Colonic mucosa (tissue), 4 donors: ENCODE results near the gene PRRX2. TPM values are rescaled to one million over a fixed set of nuclear protein-coding genes. Genes with fewer than 3 reads are reported as not detected.

Experiments used
- DNase-seq: peaks from one replicate; pipeline ENCODE4 v3.0.0-alpha.2; 2020
- H3K27ac ChIP-seq: fragments of 200-600 bp; one replicate; pipeline ENCODE4 v1.8.0; 2021
- H3K27me3 ChIP-seq: fragments of 200-600 bp; one replicate; pipeline ENCODE4 v1.8.0; 2021
- H3K36me3 ChIP-seq: fragments of 200-600 bp; one replicate; pipeline ENCODE4 v1.8.0; 2021
- H3K4me1 ChIP-seq: fragments of 200-600 bp; one replicate; pipeline ENCODE4 v1.8.0; 2021; ENCODE audit warnings: mild to moderate bottlenecking
- H3K4me3 ChIP-seq: fragments of 200-600 bp; one replicate; pipeline ENCODE4 v1.8.0; 2021
- H3K9ac ChIP-seq, 2 donors: one replicate each; pipeline ENCODE4 v1.7.0; 2013; ENCODE audit warnings: control low read depth in 2 of 2, low read depth in 2 of 2, low read length in 2 of 2
- H3K9me3 ChIP-seq: fragments of 200-600 bp; one replicate; pipeline ENCODE4 v1.8.0; 2021
- intact Hi-C: fragments of 100-400 bp; cut with DNase I; formaldehyde crosslinking; loops from one replicate; pipeline ENCODE4 v1.14.1; 2022
- total RNA-seq, 2 donors: library from RNA; stranded (reverse); fragmentation: NEBNext Ultra II Directional in 1 of 2; extraction: Animal tissue kit (Norgen Biotek cat#: 25700) in 1 of 2; gene quantifications; one replicate each; pipeline ENCODE4 v1.2.1, GENCODE V29; 2021
- TF ChIP-seq, protein P1 (sequence below): fragments of 200-600 bp; IDR thresholded peaks from one replicate; pipeline ENCODE4 v1.8.0; 2022; ENCODE audit warnings: antibody characterized with exemption, mild to moderate bottlenecking
- donor health status: healthy.
- donor health status: DM: no; HTN: no; CAD: no.
- donor health status: DM: no; HTN: no; CAD: no.

Gene PRRX2
- total RNA-seq, 2 donors from 2014 or later: 0.64 to 0.85 TPM

DNA sequence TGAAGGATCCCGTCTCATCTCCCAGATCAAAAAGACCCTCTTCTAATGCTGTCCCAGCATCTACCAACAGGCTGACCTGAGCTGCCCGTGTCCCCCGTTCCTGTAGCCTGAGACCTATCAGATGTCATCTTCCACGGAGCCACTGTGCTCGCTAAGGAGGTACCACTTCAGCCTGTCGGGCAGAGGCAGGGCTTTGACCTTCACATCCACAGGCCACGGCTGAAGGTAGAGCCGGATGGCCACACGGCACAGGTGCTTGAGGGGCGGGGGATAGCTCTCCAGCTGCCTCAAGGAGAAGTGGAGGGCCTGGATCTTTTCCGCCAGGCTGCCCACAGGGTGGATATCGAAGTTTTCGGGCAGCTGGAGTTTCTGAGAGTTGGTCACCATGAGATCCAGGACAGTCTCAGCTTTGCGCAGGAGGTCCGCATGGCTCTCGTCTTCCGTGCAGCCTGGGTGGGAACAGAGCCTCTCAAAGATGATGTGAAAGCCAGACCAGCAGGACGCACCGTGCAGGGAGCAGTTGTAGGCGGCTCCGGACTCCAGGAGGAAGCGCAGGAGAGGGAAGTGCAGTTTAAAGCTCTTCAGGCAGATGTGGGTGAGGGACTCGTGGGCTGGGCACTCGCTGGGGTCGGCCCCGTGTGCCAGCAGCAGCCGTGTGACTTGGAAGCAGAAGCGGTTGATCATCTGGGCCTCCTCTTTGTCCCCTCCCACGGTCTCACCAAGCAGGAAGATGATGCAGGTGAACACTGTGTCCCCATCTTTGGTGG, 27.6 kb upstream of the PRRX2 start:
- Histone ChIP-seq H3K9me3 (no peaks in the 10 kb centered on the region), H3K27me3 (no peaks in the 10 kb centered on the region), H3K4me1 (peaks cover 14% of the 10 kb centered on the region), H3K36me3 (peaks cover 19% of the 10 kb centered on the region), H3K4me3 (no peak overlapping the region), H3K27ac (no peak overlapping the region), H3K9ac (no peak overlapping the region)
- intact Hi-C loops: no loop called here
- TF ChIP-seq, protein P1, sequence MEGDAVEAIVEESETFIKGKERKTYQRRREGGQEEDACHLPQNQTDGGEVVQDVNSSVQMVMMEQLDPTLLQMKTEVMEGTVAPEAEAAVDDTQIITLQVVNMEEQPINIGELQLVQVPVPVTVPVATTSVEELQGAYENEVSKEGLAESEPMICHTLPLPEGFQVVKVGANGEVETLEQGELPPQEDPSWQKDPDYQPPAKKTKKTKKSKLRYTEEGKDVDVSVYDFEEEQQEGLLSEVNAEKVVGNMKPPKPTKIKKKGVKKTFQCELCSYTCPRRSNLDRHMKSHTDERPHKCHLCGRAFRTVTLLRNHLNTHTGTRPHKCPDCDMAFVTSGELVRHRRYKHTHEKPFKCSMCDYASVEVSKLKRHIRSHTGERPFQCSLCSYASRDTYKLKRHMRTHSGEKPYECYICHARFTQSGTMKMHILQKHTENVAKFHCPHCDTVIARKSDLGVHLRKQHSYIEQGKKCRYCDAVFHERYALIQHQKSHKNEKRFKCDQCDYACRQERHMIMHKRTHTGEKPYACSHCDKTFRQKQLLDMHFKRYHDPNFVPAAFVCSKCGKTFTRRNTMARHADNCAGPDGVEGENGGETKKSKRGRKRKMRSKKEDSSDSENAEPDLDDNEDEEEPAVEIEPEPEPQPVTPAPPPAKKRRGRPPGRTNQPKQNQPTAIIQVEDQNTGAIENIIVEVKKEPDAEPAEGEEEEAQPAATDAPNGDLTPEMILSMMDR: no peak
- no peak for DNase-seq

DNA sequence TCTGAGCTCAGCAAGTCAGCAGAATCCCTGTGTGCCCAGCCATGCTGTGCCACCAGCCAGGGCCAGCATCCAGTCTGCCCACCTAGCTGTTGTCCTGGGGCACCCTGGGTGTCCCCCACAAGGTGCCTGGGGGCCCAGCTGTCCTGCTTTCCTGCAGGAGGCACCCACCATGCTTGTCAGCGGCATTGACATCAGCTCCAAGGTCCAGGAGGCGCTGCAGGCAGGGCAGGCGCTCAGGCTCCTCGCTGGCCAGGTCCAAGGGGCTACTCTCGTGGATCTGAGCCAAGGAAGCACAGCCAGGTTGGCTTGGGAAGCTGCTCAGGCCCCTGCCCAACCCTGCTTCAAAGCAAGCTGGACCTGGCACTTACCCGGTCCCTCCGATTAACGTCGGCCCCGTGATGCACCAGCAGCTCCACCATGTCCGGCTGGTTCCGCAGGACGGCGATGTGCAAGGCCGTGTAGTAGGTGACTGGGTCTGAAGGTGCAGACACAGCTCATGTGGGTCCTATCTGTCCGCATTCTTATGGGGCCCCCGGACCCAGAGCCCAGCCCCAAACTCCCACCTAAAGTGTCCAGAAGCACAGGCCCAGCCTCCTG, 26.3 kb upstream of the PRRX2 start:
- H3K9ac ChIP-seq: no peak overlapping the region
- no peak overlapping the region for H3K27ac ChIP-seq
- no peak for DNase-seq
- H3K4me3 ChIP-seq: no peak overlapping the region
- intact Hi-C loops: no loop called here
- no peaks in the 10 kb centered on the region for H3K27me3 ChIP-seq
- peaks cover 14% of the 10 kb centered on the region for H3K4me1 ChIP-seq
- TF ChIP-seq, protein P1: no peak
- peaks cover 19% of the 10 kb centered on the region for H3K36me3 ChIP-seq
- no peaks in the 10 kb centered on the region for H3K9me3 ChIP-seq

DNA sequence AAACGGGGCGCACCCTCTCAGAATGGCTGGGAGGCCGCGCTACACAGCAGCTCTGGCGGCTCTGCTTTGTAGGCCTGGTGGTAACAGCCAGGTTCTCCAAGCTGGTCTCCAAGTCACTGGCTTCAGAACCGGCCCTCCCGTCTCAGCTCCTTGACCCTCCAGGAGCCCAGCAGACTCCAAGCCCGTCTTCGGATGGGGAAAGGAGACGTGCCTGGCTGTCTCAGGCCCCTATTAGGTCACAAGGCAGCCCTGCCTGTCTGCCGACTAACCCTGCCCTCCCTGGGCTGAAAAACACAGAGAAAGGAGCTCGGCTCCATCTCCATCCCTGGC, 25.7 kb upstream of the PRRX2 start:
- no peak for DNase-seq
- H3K9ac ChIP-seq: no peak overlapping the region
- TF ChIP-seq, protein P1: no peak

DNA sequence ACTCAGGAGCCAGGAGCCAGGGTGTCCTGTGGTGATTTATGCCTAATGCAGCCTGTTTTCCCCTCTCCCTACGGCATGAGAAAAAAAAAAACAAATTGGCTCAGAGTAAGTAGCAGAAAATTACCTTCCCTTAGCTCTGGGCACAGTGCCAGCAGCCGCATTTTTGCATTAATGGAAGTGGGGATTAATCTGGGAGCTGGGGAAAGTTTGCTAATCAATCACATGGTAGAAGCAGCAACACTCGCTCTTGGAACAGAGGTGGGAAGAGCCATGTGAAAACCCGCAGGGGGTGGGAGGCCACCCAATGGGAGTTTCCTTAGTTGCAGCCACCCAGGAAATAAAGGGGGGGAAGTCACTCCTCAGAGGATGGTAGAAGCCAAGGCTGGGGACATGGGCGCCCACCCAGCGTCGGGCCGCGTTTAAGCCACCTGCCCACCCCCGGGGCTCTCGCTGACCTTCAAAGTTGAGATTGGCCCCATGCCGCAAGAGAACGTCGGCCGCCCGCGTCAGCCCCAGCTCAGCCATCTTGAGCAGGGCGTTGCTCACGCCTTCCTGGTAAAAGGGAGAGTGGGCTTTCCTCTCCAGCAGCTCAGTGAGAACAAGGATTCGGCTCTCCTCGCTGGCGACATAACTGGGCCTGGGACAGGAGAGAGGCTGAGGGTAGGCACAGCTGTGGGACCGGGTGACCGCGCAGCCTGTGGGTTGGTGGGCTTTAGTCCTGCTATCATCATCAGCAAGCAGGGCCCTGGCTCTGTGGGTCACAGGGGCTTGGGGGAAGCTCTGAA, 25.2 kb upstream of the PRRX2 start:
- no peak for DNase-seq
- H3K4me1 ChIP-seq: peaks cover 14% of the 10 kb centered on the region
- H3K27ac ChIP-seq: no peak overlapping the region

More for the DNA sequence above, 25.7 kb upstream of the PRRX2 start:
- Histone ChIP-seq H3K36me3 (peaks cover 19% of the 10 kb centered on the region), H3K9me3 (no peaks in the 10 kb centered on the region), H3K4me1 (peaks cover 14% of the 10 kb centered on the region), H3K27me3 (no peaks in the 10 kb centered on the region), H3K4me3 (no peak overlapping the region), H3K27ac (no peak overlapping the region)
- intact Hi-C loops: no loop called here

More for the DNA sequence above, 25.2 kb upstream of the PRRX2 start:
- TF ChIP-seq, protein P1: no peak
- Histone ChIP-seq H3K9ac (no peak overlapping the region), H3K36me3 (peaks cover 14% of the 10 kb centered on the region), H3K4me3 (peak overlapping the region; percentile 99), H3K27me3 (no peaks in the 10 kb centered on the region), H3K9me3 (no peaks in the 10 kb centered on the region)
- intact Hi-C loops: no loop called here
